LNCaP clone FGC (cell line): Measurements from ENCODE around the gene GCLC.
"Not testable (repeated sequence)": the region's sequence is repeated elsewhere in the genome, so short reads cannot be mapped to it uniquely, and the experiment has no call there.

Experiments
- DNase-seq: peaks from one replicate; pipeline ENCODE4 v3.0.0-alpha.2; 2011; ENCODE audit warnings: low read depth
- H3K4me3 ChIP-seq: 2 replicates; pipeline ENCODE4 v1.5.1; 2011; ENCODE audit warnings: mild to moderate bottlenecking, low read depth, low read length, control low read depth
- CTCF ChIP-seq: IDR thresholded peaks from 2 replicates; pipeline ENCODE4 v1.5.1; 2012; ENCODE audit warnings: mild to moderate bottlenecking; ENCODE audit not compliant: control insufficient read depth, insufficient read depth; ENCODE audit errors: extremely low read depth

GCLC gene

GRCh38 chr6:53484476-53485280 is 60.2 kb downstream of the GCLC start:
- no peak overlapping the region for H3K4me3 ChIP-seq
- DNase-seq: peak; percentile 51
- TF ChIP-seq CTCF: peak; percentile 78

GRCh38 chr6:53483423-53484353 is 61.2 kb downstream of the GCLC start:
- DNase-seq: no peak
- no peak for TF ChIP-seq CTCF
- no peak overlapping the region for H3K4me3 ChIP-seq

- H3K4me3 ChIP-seq: no peak overlapping the region
- no peak for TF ChIP-seq CTCF
- no peak for DNase-seq
Observed at GRCh38 chr6:53481323-53481722, 63.6 kb downstream of the GCLC start.

- not testable (repeated sequence) for H3K4me3 ChIP-seq, DNase-seq
Observed at GRCh38 chr6:53480774-53481173, 64.1 kb downstream of the GCLC start.

GRCh38 chr6:53479871-53480270 is 65.0 kb downstream of the GCLC start:
- TF ChIP-seq CTCF: no peak
- no peak for DNase-seq

GRCh38 chr6:53476964-53477363 is 67.9 kb downstream of the GCLC start:
- no peak for TF ChIP-seq CTCF
- H3K4me3 ChIP-seq: no peak overlapping the region
- no peak for DNase-seq

More at GRCh38 chr6:53479871-53480270, 65.0 kb downstream of the GCLC start:
- no peak overlapping the region for H3K4me3 ChIP-seq

- H3K4me3 ChIP-seq: no peak overlapping the region
- TF ChIP-seq CTCF: no peak
- DNase-seq: no peak
Observed at GRCh38 chr6:53474010-53474409, 70.9 kb downstream of the GCLC start.
